Ovary (tissue), 3 donors: ENCODE results near the gene CYTH1.

Experiments
- CTCF ChIP-seq, 3 donors: fragments of 450-650 bp in 2 of 3; fragments of 200-600 bp in 1 of 3; IDR thresholded peaks; one replicate each; pipeline versions ENCODE4 v1.5.1 to v1.8.0; 2016 to 2022; ENCODE audit warnings: antibody characterized with exemption in 3 of 3, mild to moderate bottlenecking in 1 of 3
- EP300 ChIP-seq: sonication (generic); formaldehyde crosslinking; IDR thresholded peaks from one replicate; pipeline ENCODE4 v1.6.1; 2017; ENCODE audit warnings: antibody characterized with exemption
- donor health status: DM: no; HTN: no; CAD: no.

- TF ChIP-seq EP300 (no peak), CTCF (IDR thresholded peaks at IDR 0.05) (no peak)
Observed at GRCh38 chr17:78672005-78672404, 110.1 kb downstream of the CYTH1 start.
